Measurements from ENCODE around the gene BHLHE41.
A peak's percentile ranks its signal among the peaks of the same experiment; 100 is the strongest.

Gene BHLHE41

DNA sequence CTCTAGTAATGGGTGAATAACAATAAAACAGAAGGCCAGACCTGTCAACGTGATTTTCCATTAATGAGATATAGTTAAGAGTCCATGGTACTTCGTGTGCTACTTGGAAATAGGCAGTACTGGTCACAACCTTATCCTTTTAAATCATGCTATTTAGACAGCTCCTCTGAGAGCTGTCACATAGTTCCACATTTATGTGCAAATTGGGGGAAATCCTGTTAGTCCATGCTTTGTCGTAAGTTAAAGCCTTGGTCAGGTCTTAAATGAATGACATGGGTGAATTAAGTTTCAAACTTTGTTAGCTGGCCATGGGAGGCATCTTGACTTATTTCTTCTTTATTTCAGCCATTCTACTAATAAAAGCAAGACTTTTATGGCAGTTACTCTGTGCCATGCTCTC, 11.9 kb upstream of the BHLHE41 start:
- no peak for DNase-seq
- in situ Hi-C loops (cut with MboI; ENCODE audit: low pct_unique_long_range_greater_than_20kb, low sequenced_read_pairs), result no loop called here

DNA sequence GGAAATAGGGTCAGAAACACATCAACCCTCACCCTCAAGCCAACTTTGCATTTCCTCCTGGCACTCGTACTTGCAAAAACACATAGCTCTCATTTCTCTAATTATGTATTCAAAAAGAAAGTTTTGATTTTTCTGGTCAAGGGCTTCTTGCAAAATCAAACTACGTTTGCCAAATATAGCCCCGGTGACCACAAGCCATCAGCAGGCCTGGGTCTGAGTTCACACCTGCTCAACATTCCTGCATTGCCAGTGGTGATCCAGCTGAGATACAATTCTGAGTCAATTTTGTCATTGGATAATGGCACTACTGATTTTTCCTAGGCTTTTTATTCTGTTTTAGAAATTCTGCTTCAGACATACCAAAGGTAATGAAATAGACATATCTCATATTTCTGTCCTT, 10.7 kb upstream of the BHLHE41 start:
- in situ Hi-C loops (cut with MboI; ENCODE audit: low pct_unique_long_range_greater_than_20kb, low sequenced_read_pairs), result no loop called here
- no peak for DNase-seq

DNA sequence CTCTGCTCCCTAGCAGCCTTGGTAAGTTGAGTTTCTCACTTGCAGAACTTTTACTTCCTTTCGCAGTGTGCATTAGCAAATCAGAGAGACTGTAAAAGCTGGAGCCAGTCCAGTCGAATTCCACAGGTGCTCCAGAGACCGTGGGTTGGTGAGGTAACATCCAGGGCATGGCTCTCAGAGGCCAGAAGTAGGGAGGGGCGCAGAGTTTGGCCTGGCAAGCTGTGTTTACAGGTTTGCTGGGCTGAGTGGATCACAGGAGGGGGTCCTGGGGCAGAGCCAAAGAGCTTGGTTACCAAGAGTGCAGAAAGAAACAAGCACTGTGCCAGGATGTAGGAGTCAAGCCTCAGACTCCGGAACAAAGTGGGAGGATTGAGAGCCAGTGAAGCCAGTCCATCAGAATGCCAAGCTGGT, 10.2 kb upstream of the BHLHE41 start:
- in situ Hi-C loops (cut with MboI; ENCODE audit: low pct_unique_long_range_greater_than_20kb, low sequenced_read_pairs), result no loop called here
- no peak for DNase-seq

DNA sequence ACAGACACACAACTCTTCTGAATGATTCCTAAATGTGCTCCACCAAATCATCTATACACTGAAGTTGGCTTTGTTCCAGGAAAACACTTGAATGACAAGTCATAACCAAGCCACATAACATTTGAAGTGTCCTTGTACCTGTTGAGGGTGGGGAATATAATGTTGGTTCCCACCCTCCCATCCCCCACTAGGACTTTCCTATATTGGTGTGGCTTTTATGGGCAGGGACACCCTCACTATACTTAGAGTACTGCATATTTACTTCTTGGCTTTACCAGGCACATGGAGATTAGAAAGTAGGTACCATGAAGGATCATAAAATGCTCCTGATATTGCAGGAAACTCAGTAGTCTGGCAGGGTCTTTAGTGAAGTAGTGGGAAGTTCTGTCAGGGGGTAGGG, 9.7 kb upstream of the BHLHE41 start:
- in situ Hi-C loops (cut with MboI; ENCODE audit: low pct_unique_long_range_greater_than_20kb, low sequenced_read_pairs), result no loop called here
- no peak for DNase-seq

DNA sequence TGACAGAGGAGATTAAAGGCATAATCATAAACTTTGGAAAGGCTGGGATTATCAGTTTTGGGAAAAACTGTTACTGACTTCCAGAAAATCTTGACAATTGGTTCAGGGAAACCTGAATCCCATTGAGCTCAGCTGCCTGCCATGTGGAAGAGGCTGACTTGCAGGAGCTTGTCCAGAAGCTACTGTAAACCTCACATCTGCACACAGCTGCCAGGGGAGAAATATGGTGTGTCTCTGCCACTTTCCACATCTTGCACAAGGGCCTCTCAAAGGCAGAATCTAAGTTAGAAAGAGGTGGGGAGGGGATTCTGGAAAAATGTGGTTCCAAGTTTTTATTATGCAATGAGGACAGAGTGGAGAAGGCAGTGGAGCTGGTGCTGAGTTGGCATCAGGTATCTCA, 8.7 kb upstream of the BHLHE41 start:
- in situ Hi-C loops (cut with MboI; ENCODE audit: low pct_unique_long_range_greater_than_20kb, low sequenced_read_pairs), result no loop called here

DNA sequence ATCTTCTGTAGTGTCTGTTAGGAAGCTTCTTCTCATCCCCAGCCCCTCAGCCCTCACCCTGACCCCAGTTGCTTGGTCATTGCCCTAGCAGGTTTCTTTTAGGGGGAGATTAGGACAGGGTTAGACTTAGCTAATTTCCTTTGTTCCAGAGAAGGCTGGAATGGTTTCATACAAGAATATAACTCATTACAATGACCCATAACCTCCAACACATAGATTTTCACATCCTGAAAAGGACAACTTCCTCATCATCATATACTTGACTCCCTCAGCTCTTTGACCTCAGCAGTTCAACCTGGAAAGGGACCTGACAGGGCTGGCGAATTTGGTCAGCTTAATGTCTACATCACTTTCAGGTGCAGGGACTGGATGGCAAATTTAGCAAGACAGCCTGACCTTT, 8.0 kb upstream of the BHLHE41 start:
- in situ Hi-C loops (cut with MboI; ENCODE audit: low pct_unique_long_range_greater_than_20kb, low sequenced_read_pairs), result no loop called here
- no peak for DNase-seq

More for the DNA sequence above, 8.7 kb upstream of the BHLHE41 start:
- DNase-seq, result no peak

DNA sequence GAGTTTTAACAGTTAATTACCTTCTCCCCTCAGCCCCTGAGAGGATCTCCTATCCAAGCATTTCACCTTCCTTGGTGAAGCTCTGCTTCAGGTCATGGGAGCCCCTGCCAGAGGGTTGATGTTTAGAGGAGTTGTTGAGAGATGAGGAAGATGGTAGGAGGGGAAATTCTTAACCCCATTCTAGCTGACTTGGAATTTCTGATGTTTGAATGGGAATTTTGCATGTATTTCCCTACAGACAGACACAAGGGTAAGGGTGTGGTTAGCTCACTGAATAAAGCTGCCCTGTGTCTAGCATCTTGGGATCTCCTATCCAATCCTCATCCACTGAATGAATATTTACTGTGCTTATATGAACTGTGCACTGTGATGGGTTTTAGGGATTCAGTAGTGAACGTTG, 7.1 kb upstream of the BHLHE41 start:
- in situ Hi-C loops (cut with MboI; ENCODE audit: low pct_unique_long_range_greater_than_20kb, low sequenced_read_pairs), result no loop called here
- no peak for DNase-seq

DNA sequence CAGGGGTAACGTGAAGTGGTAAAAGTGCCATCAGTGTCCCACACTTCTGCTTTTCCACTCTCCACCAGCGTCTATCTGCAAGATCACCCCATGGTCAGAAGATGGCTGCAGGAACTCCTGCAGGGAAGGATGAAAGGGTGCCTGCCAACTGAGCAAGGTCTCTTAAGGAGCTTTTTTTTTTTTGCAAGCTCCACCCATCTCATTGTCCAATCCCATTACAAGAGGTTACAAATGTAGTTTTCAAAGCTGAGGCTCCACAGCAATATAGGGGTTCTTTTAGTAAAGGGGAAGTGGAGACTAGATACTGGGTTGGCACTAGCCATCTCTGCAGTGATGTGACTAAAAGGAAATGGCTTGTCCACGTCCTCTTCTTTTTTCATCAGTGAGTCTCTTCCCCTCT, 5.9 kb upstream of the BHLHE41 start:
- in situ Hi-C loops (cut with MboI; ENCODE audit: low pct_unique_long_range_greater_than_20kb, low sequenced_read_pairs), result no loop called here
- no peak for DNase-seq

DNA sequence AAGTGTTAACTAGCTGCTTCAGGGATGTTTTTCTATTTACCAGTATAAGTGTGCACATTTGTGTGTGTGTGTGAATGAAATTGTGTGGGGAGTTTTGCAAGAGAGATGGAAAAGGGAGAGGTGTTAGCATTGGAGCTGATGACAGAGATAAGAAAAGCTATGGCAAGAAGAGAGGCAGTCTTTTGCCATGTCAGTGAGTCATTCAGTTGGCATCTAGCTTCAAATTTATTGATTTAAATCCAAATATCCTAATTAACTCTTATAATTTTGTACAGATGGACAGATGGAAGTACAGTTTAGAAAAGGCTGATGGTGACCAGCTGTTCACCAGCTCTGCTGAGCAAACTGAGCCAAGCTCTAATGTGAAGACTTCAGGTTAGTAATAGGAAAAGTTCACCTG, 3.3 kb upstream of the BHLHE41 start:
- in situ Hi-C loops (cut with MboI; ENCODE audit: low pct_unique_long_range_greater_than_20kb, low sequenced_read_pairs), result no loop called here
- no peak for DNase-seq

DNA sequence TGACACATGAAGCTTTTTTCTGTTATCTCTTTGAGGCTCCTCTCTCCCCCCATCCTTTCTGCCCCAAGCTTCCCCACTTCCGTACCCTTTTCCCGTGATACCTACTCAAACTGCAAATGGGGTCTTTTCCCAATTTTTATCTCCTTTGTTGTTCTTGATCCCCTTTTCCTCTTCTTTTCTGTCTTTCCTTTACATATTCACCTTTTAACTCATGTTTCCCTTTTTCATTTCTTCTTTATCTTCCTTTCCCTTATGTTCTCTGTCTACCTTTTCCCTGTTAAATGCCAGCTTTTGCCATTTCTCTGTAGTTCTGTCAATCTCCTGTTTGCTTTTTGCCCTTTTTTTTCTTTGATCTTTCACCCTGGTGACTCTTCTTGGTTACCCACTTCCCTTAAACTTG, 2.6 kb upstream of the BHLHE41 start:
- no peak for DNase-seq
- in situ Hi-C loops (cut with MboI; ENCODE audit: low pct_unique_long_range_greater_than_20kb, low sequenced_read_pairs), result no loop called here

DNA sequence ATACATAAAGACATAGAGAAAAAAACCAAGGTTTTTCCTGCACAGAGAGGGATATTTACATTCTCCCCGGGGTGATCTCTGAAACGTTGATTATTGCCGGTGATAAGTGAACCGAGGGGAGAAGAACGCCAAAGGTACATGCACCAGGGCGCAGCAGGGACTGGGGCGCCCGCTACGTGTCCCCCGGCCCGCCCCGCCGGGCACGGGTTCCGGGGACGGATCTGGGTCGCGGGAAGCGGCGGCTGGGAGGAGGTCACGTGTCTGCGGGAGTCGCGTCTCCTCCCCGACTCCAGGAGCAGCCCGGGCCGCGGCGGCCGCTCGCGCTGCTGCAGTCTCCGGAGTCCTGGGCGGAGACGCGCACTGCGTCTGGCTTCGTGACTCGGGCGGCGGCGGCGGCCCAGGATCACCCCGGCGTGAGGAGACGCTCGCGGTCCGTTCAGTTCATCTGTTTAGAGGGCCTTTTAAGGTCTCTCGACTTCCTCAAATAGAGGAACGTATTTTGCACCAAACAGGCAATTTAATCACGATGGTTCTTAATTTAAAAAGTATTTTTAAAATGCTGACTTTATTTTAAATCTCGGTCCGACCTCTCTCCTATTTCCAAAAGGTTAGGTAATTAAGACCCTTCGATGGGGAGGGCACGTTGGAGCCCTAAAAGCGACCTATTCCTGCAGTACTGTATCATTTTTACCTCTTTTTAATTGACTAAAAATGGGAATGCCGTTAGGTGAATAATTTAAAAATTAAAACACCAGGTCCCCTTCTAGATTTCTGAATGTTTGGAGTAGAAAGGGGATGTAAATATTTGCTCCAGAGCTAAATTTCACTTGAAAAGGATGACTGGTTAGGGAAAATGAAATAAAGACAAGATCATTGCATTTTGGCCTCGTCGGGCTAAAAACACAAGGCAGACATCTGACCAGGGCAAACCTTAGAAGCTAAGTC, 1.8 kb upstream of the BHLHE41 start:
- peak; percentile 85 for DNase-seq
- in situ Hi-C loops (cut with MboI; ENCODE audit: low pct_unique_long_range_greater_than_20kb, low sequenced_read_pairs), result no loop called here

DNA sequence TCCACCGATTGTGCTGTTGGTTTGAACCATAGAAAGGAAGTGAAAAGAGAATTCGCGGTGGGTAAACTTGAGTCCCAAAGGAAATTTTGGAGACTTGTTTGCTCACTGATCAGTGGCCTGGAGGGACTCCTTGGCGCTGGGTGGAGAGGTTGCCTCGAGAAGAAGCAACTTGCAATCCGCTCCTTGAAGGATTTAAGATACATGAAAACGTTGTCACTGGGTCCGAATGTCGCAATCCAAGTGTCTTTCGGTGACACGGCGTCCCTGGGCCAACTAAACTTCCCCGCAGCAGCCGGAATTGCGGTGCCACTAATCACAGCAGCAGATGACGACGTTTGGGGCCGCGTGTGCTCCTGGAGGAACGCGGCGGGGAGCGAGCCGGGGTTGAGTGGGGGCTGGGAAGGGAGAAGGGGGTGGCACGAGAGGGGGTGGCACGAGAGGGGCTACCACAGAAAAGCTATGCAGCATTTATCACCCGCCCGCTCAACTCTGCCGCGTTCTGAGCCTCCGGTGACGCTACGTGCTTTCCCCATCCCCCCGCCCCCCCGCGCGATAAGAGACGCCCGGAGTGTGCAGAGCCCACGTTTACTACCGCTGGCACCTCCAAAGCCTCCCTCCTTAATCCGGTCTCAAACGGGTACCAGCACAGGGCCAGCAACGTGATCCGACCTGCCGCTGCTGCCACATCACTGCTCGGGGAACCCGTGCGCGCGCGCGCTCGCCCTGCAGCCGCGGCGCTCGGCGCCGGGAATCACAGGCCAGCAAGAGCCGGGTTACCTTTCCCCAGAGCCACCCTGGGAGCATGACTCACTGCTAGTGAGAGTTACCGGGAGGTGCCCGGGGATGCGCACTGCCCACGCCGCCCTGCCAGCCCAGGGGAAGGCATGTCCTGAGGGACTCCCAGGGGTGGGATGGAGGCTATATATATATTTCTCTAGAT, 833 bp upstream of the BHLHE41 start:
- DNase-seq, result peak; percentile 74
- in situ Hi-C loops (cut with MboI; ENCODE audit: low pct_unique_long_range_greater_than_20kb, low sequenced_read_pairs), result no loop called here

DNA sequence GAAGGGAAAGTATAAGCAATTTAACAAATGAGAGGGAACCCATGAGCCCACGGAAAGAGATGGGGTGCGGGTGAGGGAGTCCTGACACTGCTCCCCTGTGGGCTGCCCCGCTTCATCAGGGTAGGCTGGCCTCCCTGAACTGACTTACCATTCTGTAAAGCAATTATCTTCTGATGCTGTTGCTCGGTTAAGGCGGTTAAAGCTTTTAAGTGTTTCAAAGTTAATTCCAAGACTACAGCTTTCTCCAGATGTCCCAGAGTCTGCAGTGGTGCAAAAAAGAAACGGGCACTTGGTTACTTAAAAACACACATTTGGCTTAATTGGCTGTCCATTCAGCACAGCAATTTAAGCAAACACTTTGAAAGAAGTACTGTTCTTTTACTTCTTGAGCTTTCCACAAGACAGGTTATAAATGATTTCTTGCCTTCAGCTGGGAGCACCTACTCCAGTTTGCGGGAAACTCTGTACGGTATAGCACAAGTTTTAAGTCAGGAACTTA, 1.3 kb downstream of the BHLHE41 start:
- in situ Hi-C loops (cut with MboI; ENCODE audit: low pct_unique_long_range_greater_than_20kb, low sequenced_read_pairs), result loop anchor here (25.0 kb wide), 1 partner anchor 489 kb away; no protein-coding TSS in a partner anchor
- DNase-seq, result no peak

DNA sequence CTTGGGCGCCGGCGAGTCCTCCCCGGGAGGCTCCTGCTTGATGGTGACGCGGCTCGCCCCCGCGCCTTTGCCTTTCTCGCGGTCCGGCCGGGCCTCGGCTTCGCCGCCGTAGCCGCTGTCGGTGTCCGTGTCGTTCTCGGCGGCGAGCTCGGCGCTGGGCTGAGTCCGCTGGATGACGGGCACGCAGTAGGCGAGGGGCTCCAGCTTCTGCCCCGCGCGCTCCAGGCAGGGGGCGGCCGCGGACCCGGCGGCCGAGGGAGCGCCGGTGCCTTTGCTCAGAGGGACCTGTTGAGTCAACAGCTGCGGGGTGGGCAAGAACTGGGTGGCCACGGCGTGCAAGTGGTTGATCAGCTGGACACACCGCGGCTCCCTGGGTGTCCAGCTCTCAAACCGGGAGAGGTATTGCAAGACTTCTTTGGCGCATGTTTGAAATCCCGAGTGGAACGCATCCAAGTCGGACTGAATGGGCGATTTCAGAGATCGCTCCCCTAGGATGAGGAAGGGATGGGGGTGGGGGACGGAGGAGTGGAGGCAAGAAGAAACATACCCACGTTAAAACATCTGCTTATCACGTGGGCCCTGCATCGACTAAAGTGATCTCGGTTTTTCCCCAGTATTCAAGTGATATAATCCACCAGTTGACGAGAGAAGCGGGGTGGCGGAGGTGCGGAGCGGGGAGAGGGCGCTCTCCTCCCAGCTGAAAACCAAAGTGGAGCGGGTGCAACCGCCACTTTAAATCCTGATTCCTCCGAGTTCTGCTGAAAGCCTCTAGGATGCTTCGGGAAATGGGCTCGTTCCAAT, 2.0 kb downstream of the BHLHE41 start:
- peak; percentile 54 for DNase-seq
- in situ Hi-C loops (cut with MboI; ENCODE audit: low pct_unique_long_range_greater_than_20kb, low sequenced_read_pairs), result loop anchor here (25.0 kb wide), 1 partner anchor 489 kb away; no protein-coding TSS in a partner anchor

DNA sequence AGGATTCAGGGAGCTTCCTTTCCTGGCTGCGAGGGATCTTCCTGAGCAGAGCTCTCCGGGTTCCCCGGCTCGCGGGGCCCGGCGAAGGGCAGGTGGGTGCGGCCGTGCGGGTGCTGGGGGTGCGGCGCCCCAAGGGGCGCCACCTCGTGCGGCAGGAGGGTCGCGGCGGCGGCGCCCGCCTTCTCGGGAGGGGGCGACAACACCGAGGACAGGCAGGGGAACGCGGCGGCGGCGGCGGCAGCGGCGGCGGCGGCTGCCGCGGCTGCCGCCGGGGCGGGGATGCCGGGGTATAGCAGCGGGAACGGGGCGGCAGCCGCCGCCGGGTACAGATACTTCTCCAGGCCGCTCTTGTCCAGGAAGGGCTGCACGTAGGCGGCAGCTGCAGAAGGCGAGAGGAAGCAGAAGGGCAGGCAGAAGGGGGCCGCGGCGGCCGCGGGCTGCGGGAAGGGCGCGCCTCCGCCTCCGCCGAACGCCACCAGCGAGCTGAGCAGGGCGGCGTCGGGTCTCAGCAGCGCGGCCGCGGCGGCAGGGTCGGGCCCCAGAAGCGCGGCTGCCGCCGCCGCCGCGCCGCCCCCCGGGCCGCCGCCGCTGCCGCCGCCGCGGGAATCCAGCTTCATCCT, 2.7 kb downstream of the BHLHE41 start:
- in situ Hi-C loops (cut with MboI; ENCODE audit: low pct_unique_long_range_greater_than_20kb, low sequenced_read_pairs), result loop anchor here (25.0 kb wide), 1 partner anchor 490 kb away; no protein-coding TSS in a partner anchor

DNA sequence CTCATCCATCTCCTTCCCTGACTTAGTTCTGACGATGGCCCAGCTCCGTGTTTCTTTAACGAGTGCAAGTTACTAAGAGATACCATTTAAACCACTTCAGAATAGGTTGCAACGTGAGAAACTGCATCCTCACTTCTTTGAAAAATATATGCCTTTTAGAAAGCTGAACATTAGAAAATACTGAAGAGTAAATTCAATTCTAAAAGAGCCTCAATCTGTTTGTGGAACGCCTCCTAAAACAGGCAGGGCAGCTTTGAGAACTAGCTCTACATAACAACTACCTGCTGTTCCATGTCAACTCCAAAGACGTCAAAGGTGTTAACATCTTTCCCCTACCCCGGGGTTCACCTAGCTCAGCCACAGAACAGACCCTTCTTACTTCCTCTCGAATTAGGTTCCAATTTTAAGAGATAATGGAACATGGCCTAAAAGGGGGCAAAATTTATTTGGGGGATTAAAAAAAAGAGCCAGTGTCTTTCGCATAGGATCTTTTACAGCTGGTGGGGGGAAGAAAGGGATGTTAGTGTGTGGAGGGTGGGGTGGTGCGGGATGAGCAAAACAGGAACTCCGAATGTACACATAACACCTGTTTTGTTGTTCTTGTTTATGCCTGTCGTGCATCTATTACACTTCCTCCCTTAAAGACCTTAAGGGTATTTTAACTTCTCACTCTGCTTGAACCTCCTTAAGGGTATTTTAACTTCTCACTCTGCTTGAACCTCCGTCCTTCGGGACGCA, 3.3 kb downstream of the BHLHE41 start:
- DNase-seq, result no peak
- in situ Hi-C loops (cut with MboI; ENCODE audit: low pct_unique_long_range_greater_than_20kb, low sequenced_read_pairs), result loop anchor here (25.0 kb wide), 1 partner anchor 491 kb away; no protein-coding TSS in a partner anchor

More for the DNA sequence above, 2.7 kb downstream of the BHLHE41 start:
- peak; percentile 57 for DNase-seq

DNA sequence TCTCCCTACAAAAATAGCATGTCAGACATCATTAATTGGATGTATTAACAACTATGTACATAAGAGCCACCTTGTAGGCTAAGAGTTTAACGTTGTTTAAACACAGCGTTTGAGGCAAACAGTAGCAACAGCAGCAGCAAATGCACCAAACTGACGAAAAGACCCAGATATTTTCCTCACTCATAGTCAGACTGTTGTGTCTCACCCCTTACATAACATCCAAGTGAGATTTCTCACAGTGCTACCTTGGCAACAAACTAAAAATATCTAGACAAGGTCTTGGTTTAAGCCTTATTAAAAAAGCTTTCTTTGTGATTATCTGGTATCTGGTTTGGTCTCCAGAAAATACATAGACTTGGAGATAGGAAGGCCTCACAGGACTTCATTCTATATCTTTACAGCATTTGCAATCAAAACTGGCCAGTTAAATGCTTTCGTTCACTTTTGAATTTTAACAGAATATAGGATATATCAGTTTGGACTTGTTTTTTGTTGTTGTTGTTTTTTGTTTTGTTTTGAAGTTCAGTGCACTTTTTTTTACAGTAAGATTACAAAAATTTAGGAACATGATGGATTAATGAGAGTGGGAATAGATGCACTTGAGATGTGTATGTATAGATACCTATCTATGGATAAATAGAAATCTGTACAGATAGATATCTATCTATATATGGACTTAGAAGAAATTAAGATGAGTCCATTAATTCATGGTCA, 4.1 kb downstream of the BHLHE41 start:
- in situ Hi-C loops (cut with MboI; ENCODE audit: low pct_unique_long_range_greater_than_20kb, low sequenced_read_pairs), result loop anchor here (25.0 kb wide), 1 partner anchor 492 kb away; no protein-coding TSS in a partner anchor
- DNase-seq, result no peak
